Dedifferentiated amniotic fluid mesenchymal stem cell (primary cell): Measurements from ENCODE around the gene SORCS2.

Experiments used
- DNase-seq: peaks from one replicate; pipeline ENCODE4 v3.0.0-alpha.2; 2016; ENCODE audit errors: extremely low spot score

Gene SORCS2

DNA sequence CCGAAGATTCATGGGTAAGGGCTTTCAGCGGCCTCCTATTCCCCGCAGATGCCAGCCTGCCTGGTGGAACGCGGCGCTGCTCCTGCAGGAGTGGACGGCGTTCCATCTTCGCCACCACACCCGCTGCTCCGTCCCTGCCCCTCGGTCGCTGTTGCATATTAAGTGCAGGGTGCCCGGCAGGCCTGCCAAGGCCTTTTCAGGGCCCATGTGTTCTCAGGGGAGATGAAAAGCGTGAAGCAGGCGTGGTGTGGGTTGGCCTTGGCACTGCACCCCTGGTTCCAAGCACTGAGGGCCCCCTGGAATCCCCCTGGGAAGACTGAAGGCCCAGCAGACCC is 52.0 kb downstream of the SORCS2 start:
- DNase-seq = no peak

DNA sequence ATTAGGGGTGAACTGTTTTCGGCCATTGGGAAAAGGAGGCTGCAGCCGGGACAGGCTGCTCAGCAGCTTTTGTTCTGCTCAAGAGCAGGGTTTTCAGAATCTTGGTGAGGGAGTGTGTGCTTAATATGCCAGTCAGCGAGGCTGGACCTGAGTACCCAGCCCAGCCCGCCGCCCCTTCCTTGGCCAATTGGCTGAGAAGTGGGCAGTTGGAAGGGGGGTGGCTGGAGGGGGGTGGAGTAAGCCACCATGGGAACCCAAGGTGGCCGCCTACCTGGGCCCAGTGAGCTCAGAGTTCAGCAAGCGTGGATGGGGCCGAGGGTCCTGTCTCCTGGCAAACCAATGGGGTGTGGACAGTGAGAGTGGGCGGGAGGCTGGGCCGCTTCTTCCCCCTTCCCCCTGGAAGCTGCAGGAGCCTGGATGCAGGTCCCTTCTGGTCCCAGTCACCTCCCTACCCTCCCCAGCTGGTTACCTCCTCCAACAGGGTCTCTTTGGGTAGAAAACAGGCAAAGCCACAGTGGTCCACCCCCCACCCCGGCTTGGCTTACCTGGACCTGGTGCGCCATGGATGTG is 52.5 kb downstream of the SORCS2 start:
- no peak for DNase-seq

DNA sequence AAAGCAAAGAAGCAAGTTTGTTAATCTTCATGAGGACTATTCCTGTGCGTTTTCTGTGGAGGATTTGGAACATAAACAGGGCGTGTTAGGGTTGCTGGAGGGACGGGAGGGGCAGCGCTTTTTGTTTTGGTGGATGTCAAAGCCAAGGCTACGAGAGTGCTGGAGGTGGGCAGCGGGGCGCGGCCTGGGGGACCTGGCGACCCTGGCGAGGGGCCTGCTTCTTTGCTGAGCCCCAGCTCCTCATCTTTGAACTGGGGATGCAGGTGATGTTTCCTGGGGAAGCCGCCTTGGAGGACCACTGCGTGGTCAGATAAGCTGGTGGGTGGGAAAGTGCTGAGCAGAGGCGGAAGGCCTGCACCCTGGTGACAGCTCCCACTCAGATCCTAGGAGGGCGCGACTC is 55.2 kb downstream of the SORCS2 start:
- no peak for DNase-seq

DNA sequence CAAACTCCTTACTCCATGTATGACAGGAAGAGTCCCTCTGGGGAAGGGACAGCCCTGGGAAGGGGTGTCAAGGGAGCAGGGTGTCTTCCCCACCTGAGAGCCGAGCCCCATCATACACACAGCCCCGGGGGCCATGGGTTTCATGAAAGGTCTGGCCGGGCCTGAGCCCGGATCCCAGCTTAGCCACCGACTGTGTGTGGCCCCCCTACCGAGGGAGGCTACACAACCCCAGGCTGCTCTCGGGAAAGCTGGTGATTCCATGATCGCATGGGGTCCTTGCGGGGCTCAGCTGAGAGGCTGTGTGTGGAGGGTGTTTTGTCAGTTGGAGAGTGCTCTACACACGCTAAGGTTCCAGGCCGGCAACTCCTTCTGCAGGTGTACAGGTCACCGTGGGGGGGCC is 55.6 kb downstream of the SORCS2 start:
- no peak for DNase-seq

DNA sequence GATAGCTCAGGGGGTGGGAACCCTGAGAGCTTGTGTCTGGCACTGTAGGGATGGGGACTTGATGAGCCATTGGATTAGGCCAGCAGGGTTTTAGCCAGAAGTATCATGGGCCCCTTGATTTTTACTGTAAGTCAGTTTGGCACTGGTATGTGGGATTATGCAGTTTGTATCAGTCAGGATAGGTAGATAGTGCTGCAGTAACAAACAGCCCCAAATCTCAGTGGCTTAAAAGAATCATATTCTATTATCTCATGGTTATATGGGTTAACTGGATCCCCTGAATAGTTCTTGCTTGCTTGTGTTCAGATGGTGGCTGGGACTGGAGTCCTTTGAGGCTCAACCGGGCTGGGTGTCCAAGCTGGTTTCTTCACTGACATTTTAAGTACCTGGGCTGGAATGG is 56.5 kb downstream of the SORCS2 start:
- no peak for DNase-seq

DNA sequence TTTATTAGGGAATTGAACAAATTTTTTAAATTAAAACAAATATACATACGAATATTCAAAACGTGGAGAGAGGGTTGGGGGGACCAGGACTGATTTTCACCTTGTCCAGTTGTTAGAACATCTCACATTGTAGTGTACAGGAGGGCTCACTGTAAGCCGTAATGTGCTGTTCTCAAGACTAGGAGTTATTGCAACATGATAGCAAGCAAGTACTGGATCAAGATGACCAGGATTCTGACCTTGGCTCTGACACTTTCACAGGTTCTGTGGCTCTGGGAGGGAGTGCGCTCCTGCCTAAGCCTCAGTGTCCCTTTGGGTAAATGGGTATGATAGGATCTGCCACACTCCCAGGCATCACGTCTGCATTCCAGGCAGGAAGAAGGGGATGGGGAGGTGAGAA is 59.0 kb downstream of the SORCS2 start:
- DNase-seq = no peak

DNA sequence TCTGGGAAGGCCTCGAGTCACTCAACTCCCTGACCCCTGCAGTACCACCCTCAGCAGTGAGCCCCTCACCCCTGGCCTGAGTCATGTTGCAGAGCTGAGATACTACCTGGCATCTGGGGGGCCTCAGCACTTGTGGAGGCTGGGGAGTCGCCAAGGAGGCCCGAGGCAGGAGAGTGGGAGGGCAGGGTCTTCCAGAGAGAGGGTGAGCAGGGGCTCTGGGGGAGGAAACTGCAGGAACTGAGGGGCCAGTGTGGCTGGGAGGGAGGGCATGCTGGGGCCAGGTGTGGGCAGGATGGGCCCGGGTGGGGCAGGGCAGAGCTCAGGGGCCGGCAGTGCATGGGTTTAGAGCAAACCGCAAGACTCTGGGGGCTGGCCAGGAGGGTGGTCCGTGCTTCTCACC is 59.7 kb downstream of the SORCS2 start:
- DNase-seq = no peak

DNA sequence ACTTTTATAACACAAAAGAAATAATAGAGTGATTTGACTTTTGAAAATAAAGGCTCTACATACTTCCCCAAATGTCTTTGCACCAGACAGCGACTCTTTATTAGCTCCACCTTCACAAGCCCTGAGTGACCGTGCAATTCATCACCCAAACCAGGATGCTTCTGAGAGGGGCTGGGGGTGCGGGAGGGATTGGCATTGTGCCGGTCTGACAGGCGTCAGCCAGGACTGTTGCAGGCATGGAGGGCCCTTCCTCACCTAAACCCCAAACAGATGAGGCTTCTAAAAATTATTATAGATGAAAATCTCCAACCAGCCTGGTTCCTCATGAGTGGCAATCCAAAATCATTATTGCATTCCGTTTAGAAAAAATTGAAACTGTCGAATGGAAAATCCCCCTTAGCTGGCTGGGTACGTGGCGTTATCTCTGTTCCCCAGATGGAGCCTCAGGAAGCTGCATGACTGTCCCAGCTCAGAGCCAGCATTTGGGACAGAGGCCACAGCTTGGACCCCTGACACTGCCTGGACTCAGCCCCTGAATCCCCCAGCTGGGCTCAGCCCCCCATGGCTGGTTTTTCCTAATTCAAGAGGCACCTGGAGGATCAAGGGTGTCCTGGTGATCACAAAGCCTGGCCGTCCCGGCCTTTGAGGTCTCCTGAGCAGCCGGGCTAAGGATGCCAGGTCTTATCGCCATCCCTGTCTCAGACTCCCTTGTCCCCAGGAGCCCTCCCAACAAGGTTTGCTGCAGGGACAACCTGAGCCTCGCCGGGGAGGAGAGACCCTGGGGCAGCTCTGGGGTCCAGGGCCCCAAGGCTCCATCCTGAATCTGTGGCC is 60.4 kb downstream of the SORCS2 start:
- no peak for DNase-seq

DNA sequence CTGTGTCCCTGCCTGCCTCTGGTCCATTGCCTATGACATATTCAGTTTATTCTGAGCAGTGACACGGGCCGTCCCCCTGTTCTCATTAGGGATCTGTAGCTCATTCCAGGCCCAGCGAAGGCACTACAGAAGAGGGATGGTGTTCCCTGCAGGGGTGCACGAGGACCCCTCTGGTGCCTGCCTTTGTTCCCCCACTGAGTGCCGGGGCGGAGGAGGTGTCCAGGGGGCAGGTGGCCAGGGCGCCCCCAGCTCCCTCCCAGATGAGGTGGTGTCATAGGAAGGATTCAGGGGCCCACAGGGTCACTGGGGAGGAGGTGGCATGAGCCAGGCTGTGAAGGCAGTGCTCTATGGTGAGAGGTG is 61.0 kb downstream of the SORCS2 start:
- no peak for DNase-seq

DNA sequence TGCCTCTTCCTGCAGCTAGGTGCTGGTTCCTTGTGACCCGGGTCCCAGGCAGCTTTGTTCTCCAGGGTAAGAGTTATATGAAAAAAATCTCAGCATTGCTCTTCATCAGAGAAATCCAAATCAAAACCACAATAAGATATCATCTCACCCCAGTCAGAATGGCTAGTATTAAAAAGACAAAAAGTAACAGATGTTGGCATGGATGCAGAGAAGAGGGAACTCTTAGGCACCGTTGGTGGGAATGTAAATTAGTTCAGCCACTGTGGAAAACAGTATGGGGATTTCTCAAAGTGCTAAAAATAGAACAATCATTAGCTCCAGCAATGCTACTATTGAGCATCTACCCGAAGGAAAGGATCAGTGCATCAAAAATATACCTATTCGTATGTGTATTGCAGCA is 61.5 kb downstream of the SORCS2 start:
- no peak for DNase-seq

DNA sequence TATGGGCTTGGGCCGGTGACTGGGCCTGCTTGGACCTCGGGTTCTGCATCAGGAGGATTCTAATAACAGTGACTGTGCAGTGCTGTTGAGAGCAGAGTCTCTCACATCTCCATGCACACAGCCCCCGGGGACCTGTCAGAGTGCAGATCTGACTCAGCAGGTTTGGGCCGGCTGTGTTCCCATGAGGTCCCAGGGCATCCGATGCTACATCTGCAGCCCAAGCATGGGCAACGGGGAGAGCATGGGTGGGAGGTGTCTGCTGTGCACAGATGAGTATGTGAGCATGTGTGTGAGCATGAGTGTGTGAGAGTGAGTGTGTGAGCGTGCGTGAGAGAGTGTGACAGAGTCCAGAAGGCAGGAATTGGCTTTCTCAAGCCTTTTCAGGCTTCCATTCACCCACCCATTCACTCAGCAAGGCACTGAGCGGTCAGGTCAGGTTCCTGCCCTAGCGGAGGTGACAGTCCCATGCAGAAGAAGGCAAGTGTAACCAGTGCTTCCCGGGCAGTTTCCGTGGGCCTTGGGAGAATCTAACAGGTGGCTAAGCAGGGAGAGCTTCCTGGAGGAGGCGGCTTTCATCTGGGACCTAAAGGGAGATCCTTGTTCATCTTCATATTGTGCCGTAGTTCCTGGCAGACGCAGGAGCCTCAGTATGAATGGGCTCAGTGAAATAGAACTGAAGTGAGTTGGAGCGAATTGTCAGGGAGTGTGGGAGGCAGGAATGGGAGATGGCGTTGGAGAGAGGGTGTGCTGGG is 62.6 kb downstream of the SORCS2 start:
- no peak for DNase-seq

DNA sequence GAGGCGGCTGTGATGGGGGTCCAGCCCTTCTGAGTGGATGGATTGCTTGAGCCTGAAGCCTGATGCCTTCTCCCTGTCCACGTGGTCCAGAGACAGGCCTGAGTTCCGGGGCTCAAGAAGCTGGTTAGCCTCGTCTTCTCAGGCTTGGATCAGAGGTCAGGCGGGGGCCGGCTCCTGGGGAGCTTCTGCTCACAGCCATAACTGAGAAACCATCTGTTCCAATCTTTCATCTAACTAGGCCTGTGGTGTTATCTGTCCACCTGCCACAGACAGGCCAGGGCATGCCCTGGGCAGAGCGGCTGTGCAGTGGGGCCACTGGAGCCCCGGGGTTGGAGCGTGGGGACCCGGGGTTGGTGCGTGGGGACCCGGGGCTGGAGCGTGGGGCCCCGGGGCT is 63.1 kb downstream of the SORCS2 start:
- DNase-seq = no peak

DNA sequence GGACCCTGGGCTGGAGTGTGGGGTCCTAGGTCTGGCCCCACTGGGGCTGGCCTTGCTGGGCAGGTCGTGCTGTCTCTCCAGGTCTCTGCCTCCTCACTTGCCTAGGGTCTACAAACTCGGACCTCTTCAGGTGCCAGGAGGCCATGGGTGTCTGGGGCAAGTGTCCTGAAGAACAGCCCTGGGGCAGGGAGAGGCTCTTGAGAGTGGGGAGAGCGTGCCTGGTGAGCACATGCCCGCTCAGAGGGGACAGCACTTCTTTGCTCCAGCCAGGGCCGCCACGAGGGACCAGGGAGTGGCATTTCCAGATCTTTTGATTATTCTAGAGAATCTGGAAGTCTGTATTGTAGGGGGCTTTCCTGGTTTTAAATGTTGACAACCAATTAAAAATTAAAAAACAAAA is 63.7 kb downstream of the SORCS2 start:
- DNase-seq = no peak

DNA sequence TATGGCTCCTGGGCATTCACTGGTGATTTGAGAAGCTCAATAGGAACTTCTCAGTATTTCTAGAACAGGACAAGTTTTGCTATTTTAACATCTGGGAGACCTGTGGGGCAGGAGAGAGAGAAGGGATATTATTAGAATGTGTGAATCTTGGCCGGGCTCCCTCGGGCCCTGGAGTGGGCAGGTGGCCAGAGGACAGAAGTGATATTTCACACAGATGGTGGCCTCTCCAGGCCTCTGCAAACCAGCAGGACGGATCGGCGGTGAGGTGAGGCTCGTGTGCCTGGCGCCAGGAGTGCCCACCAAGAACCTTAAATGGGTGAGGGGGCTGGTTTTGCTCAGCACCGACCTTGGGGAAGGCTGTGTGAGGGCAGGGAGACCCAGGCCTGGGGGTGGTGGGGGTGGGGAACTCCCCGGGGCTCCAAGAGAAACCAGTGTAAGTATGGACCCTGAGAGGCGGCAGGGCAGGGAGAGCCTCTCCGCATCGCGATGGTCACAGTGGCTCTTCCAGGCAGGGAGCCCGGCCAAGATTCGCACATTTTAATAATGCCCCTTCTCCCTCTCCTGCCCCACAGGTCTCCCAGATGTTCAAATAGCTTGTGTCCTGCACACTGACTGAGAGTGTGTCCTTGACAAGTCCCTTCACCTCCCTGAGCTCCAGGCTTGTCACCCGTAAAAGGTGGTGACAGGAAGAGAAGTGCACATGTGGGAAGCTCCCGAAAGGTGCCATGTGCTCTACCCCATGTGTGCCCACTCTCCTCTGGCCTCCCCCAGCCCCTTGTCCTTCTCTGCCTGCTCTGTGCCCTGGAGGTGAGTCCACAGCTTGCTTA is 64.9 kb downstream of the SORCS2 start:
- no peak for DNase-seq

DNA sequence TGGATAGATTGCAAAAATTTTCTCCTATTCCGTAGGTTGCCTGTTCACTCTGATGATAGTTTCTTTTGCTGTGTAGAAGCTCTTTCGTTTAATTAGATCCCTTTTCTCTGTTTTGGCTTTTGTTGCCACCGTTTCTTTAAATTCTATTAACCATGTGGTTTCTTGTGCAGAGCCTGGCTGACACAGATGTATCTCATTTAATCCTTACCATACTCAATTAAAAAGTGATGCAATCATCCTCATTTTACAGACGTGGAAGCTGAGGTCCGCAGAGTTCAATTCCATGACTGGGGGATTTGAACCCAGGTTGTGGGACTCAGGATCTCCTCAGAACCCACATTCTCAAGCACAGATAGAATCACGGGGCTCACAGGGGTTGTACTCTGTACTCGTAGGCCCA is 66.7 kb downstream of the SORCS2 start:
- DNase-seq = no peak

DNA sequence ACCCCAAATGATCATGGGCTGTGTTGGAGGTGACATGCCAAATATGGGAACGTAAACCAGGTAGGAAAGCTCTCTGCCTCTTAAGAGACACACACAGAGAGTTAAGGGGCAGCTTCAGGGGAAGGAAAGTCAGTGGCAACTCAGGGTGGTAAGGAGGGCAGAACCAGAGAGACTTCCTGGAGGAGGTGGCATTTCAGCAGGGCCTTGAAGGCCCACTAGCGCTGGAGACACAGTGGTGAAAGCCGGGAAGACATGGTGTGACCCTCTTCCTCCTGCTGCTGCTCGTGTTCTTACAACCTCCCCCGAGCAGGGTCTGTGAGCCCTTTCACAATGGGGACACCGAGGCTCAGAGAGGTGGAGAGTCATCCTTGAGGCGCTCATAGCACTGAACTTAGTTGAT is 68.2 kb downstream of the SORCS2 start:
- no peak for DNase-seq

DNA sequence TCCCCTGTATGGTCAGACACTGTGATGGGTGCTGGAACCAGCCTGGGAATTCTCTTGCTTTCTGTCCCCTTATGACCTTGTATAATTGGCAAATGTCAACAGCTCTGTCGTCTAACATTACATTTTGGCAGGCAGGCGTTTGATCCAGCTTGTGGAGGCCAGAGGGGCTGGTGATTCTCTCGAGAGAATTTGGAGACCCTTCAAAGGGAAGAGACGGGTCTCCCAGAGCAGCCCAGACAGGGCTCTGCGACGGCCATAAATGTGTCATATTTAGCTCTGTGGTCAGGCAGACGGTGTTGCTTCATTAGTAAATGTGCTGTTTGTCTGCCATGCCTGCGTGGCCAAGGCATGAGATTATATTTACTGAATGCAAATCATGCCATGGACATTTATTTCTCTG is 68.7 kb downstream of the SORCS2 start:
- DNase-seq = no peak

DNA sequence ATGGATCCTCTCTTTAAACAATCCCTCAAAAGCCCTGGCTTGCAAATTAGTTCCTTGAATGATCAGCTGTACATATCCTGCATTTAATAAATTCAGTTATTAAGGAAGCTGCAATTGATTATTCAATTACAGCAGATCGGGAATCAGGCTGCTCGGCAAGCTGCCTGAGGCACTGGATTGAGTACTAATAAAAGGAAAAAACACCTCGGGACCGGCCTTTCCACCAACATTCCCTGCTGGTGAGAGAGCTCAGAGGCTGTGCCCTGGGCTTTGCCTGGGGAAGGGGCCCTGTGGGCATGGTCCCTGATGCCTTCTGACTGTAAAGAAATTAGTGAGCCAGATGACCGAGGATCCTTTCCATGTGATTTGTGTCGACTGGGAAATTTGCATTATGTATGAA is 69.2 kb downstream of the SORCS2 start:
- DNase-seq = no peak

DNA sequence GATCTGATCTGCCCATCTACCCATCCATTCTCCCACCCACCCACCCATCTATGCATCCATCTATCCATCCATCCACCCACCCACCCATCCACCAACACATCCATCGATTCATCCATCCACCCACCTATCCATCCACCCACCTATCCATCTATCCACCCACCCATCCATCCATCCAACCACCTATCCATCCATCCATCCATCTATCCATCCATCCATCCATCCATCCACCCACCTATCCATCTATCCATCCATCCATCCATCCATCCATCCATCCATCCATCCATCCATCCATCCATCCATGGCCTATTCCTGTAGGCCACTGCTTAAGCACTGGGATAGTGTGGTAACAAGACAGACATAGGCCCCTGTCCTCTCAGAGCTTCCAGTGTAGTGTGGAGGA is 69.8 kb downstream of the SORCS2 start:
- DNase-seq = no peak

DNA sequence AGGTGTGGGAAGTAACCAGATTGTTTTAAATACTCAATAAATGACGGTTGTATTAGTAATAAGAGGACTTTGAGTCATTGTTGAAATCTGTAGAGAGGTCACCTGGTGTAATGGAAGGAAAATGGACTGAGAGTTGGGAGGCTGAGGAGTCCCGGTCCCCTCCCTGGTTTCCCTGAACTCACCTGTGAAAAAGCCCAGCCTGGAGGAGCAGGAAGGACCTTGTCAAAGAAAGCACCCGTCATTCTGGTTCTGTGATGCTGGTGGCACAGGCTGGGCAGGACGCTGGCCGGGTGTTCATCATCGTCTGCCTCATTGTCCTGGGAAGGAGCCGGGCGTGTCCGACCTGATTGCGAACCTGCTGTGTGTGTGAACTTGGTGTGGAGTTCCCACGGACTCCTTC is 70.8 kb downstream of the SORCS2 start:
- no peak for DNase-seq

DNA sequence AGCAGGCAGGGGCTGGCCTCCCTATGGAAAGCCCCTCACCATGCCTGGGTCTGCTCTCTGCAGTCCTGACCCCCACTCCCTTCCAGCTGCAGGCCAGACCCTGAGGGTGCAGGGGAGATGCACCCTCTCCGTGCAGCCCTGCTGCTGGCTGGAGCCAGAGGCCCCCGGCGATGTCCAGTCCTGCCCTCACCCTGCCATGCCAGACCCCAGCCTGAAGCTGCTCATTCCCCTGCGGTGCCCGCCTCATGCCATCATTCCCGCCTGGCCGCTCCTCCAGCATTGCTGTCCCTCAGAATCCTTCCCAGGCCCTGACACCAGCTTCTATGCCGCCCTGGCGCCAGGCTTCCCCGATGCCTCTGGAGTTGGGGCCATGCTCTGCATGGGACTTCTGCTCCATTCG is 72.4 kb downstream of the SORCS2 start:
- no peak for DNase-seq

DNA sequence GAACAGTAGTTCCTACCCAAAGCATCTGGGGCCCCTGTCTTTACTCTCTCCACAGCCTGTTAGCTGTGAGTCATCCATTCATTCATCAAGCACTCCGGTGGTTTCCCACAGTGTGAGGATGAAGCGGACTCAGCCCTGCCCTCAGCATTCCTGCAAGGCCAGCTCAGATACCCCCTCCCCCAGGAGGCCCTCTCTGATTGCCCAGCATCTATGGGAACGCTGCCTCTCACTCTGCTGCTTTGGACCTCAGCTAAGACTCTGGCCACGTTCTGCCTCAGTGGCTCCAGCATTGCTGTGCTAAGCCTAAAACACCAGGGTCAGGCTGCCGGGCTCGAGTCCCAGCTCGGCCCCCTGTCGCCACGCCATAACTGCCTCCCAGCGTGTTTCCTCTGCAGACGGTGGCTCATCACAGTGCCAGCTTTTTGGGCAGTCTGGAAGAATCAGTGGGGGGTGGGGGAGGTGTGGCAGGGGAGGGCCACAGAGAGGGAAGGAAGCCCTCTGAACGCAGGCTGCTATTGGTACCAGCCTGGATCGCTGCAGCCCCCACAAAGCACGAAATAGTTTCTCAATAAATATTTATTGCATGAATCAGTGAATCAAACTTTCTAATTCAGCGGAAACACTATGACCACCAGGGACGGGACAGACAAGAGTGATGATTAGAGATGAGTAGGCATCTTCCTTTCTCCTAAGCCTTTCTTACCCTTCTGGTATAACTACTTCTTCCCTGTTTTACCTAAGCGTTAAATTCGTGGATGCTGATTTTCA is 74.4 kb downstream of the SORCS2 start:
- DNase-seq = peak; percentile 58
